SK-N-SH (cell line): ENCODE measurements around the gene CTF1. TPM values are rescaled to one million over a fixed set of nuclear protein-coding genes. Genes with fewer than 3 reads are reported as not detected.

Experiments
- CTCF ChIA-PET: fragments of 300-600, 350-600 bp; formaldehyde crosslinking; extraction: SDS; loops from one replicate; lab custom pipeline; 2021; lab: Yijun Ruan, JAX
- POLR2A ChIA-PET: fragments of 350-600 bp; sonication (Branson Sonifier 250); formaldehyde crosslinking; extraction: SDS; loops from one replicate; lab custom pipeline; 2020; ENCODE audit warnings: antibody characterized with exemption, inconsistent platforms; lab: Yijun Ruan, JAX
- DNase-seq: peaks from one replicate; pipeline ENCODE4 v3.0.0; 2012
- H2AFZ ChIP-seq: fragments of 200-600 bp; sonication (generic); 2 replicates; pipeline ENCODE4 v1.8.1; 2016; ENCODE audit warnings: antibody characterized with exemption, mild to moderate bottlenecking, low read depth
- H3F3A ChIP-seq: fragments of 200-600 bp; sonication (generic); replicated peaks from 2 replicates; pipeline ENCODE3; 2016; ENCODE audit warnings: antibody characterized with exemption, mild to moderate bottlenecking; ENCODE audit not compliant: insufficient read depth
- H3K27ac ChIP-seq, 2 experiments: fragments of 200-500 bp in 1 of 2; fragments of 200-600 bp in 1 of 2; sonication (Bioruptor generic) in 1 of 2; sonication (generic), shearing (Covaris generic) in 1 of 2; 2 replicates each; pipeline versions ENCODE4 v1.5.1 to v1.6.1; 2014 to 2016; ENCODE audit warnings: low read depth in 2 of 2, inconsistent platforms in 1 of 2, low read length in 1 of 2, mild to moderate bottlenecking in 1 of 2, mixed read lengths in 1 of 2
- H3K27me3 ChIP-seq: fragments of 200-600 bp; sonication (generic), shearing (Covaris generic); 2 replicates; pipeline ENCODE4 v1.6.1; 2016; ENCODE audit warnings: mixed run types; ENCODE audit not compliant: insufficient read depth
- H3K36me3 ChIP-seq, 2 experiments: fragments of 200-500 bp in 1 of 2; fragments of 200-600 bp in 1 of 2; sonication (Bioruptor generic) in 1 of 2; sonication (generic) in 1 of 2; replicated peaks in 1 of 2; 2 replicates each; pipeline versions ENCODE3 to v1.5.1; 2014 to 2016; ENCODE audit warnings: low read length in 1 of 2, mild to moderate bottlenecking in 1 of 2; ENCODE audit not compliant: insufficient read depth in 2 of 2, control insufficient read depth in 1 of 2
- H3K4me1 ChIP-seq, 2 experiments: fragments of 200-500 bp in 1 of 2; fragments of 200-600 bp in 1 of 2; sonication (Bioruptor generic) in 1 of 2; sonication (generic), shearing (Covaris generic) in 1 of 2; 2 replicates each; pipeline versions ENCODE4 v1.5.1 to v1.6.1; 2014 to 2016; ENCODE audit warnings: low read depth in 1 of 2, low read length in 1 of 2, mixed run types in 1 of 2; ENCODE audit not compliant: insufficient read depth in 2 of 2, control insufficient read depth in 1 of 2
- H3K4me2 ChIP-seq: fragments of 200-600 bp; sonication (generic), shearing (Covaris generic); 2 replicates; pipeline ENCODE4 v1.6.1; 2017; ENCODE audit warnings: mixed run types
- H3K4me3 ChIP-seq, 2 experiments: fragments of 200-500 bp in 1 of 2; fragments of 200-600 bp in 1 of 2; sonication (Bioruptor generic) in 1 of 2; sonication (generic), shearing (Covaris generic) in 1 of 2; 2 replicates each; pipeline versions ENCODE4 v1.5.1 to v1.8.1; 2014 to 2016; ENCODE audit warnings: low read depth in 2 of 2, inconsistent platforms in 1 of 2, low read length in 1 of 2, mild to moderate bottlenecking in 1 of 2, mixed read lengths in 1 of 2, moderate library complexity in 1 of 2
- H3K79me2 ChIP-seq: fragments of 200-600 bp; sonication (generic); 2 replicates; pipeline ENCODE4 v1.8.1; 2017; ENCODE audit warnings: mild to moderate bottlenecking; ENCODE audit not compliant: insufficient read depth
- H3K9ac ChIP-seq: fragments of 200-600 bp; sonication (generic); 2 replicates; pipeline ENCODE4 v1.6.1; 2017; ENCODE audit warnings: mixed run types
- H3K9me2 ChIP-seq: fragments of 200-600 bp; sonication (generic); 2 replicates; pipeline ENCODE4 v1.6.1; 2017; ENCODE audit warnings: mixed run types
- H3K9me3 ChIP-seq: fragments of 200-600 bp; sonication (generic); 2 replicates; pipeline ENCODE4 v1.6.1; 2017; ENCODE audit warnings: mixed run types, mild to moderate bottlenecking, moderate library complexity
- H4K20me1 ChIP-seq: fragments of 200-600 bp; sonication (generic); 2 replicates; pipeline ENCODE4 v1.6.1; 2017; ENCODE audit warnings: mild to moderate bottlenecking, mixed run types; ENCODE audit not compliant: insufficient read depth
- EZH2phosphoT487 ChIP-seq: fragments of 200-600 bp; sonication (generic); IDR thresholded peaks from 2 replicates; pipeline ENCODE4 v1.6.1; 2017; ENCODE audit warnings: low read depth, mixed run types, mild to moderate bottlenecking, antibody characterized with exemption, moderate library complexity, borderline replicate concordance
- FOSL2 ChIP-seq: IDR thresholded peaks from 2 replicates; pipeline ENCODE4 v1.4.0; 2012; ENCODE audit warnings: low read depth, mild to moderate bottlenecking, moderate library complexity, borderline replicate concordance
- FOXJ3 ChIP-seq: sonication (generic); formaldehyde crosslinking; IDR thresholded peaks from 2 replicates; pipeline ENCODE4 v1.5.1; 2020; ENCODE audit warnings: mild to moderate bottlenecking, missing genetic modification reagents
- FOXM1 ChIP-seq: IDR thresholded peaks from 2 replicates; pipeline ENCODE4 v1.4.0; 2012; ENCODE audit warnings: low read depth, mild to moderate bottlenecking
- IRF3 ChIP-seq: fragments of 150-350 bp; IDR thresholded peaks from 2 replicates; pipeline ENCODE4 v1.6.1; 2016; ENCODE audit warnings: mild to moderate bottlenecking, low read depth, low read length
- JUND ChIP-seq: IDR thresholded peaks from 2 replicates; pipeline ENCODE4 v1.4.0; 2012
- MXI1 ChIP-seq: IDR thresholded peaks from 2 replicates; pipeline ENCODE4 v1.6.1; 2012; ENCODE audit warnings: mild to moderate bottlenecking, low read depth, low read length, improper control_type of control experiment
- NRF1 ChIP-seq: IDR thresholded peaks from 2 replicates; pipeline ENCODE4 v1.6.1; 2012; ENCODE audit warnings: low read depth, mild to moderate bottlenecking, low read length
- RAD21 ChIP-seq: IDR thresholded peaks from 2 replicates; pipeline ENCODE4 v1.6.1; 2012; ENCODE audit warnings: mild to moderate bottlenecking, low read length
- RCOR1 ChIP-seq: fragments of 150-350 bp; IDR thresholded peaks from 2 replicates; pipeline ENCODE4 v1.6.1; 2017; ENCODE audit warnings: antibody characterized with exemption, low read length
- RFX5 ChIP-seq: IDR thresholded peaks from 2 replicates; pipeline ENCODE4 v1.6.1; 2012; ENCODE audit warnings: mild to moderate bottlenecking, improper control_type of control experiment, low read length
- RXRA ChIP-seq: IDR thresholded peaks from 2 replicates; pipeline ENCODE4 v1.4.0; 2012; ENCODE audit warnings: low read depth, mild to moderate bottlenecking, borderline replicate concordance
- SIN3A ChIP-seq: IDR thresholded peaks from 2 replicates; pipeline ENCODE4 v1.6.1; 2012; ENCODE audit warnings: low read depth, mild to moderate bottlenecking, low read length, moderate library complexity, borderline replicate concordance
- TEAD4 ChIP-seq: IDR thresholded peaks from 2 replicates; pipeline ENCODE4 v1.4.0; 2012; ENCODE audit warnings: mild to moderate bottlenecking, borderline replicate concordance; ENCODE audit not compliant: insufficient read depth
- YY1 ChIP-seq: IDR thresholded peaks from 2 replicates; pipeline ENCODE4 v1.4.0; 2012; ENCODE audit warnings: low read depth, mild to moderate bottlenecking
- WGBS: methylation state at CpG from one replicate; pipeline ENCODE4 v1.1.6; 2017; ENCODE audit warnings: low lambda C conversion rate; 5-methylcytosine and 5-hydroxymethylcytosine counted together
- polyA plus RNA-seq, 3 experiments: library from polyadenylated mRNA; depleted of rRNA; stranded (reverse); fragments of >200 nt; gene quantifications; 2 replicates each; pipeline ENCODE4 v1.2.3, GENCODE V29; 2012
- TF ChIP-seq, protein P1 (sequence below): IDR thresholded peaks from 2 replicates; pipeline ENCODE4 v1.4.0; 2012; ENCODE audit warnings: low read depth, borderline replicate concordance
- TF ChIP-seq, protein P2 (sequence below): IDR thresholded peaks from 2 replicates; pipeline ENCODE4 v1.4.0; 2012; ENCODE audit warnings: low read depth
- TF ChIP-seq, protein P3 (sequence below): fragments of 200-600 bp; sonication (generic); IDR thresholded peaks from 2 replicates; pipeline ENCODE4 v1.6.1; 2017; ENCODE audit warnings: antibody characterized with exemption, mild to moderate bottlenecking, moderate library complexity
- TF ChIP-seq, protein P4 (sequence below): IDR thresholded peaks from 2 replicates; pipeline ENCODE4; 2012

CTF1 gene
- polyA plus RNA-seq, 1 of the 3 experiments (the other 2 are of a cell fraction), result 45.7 TPM

DNA sequence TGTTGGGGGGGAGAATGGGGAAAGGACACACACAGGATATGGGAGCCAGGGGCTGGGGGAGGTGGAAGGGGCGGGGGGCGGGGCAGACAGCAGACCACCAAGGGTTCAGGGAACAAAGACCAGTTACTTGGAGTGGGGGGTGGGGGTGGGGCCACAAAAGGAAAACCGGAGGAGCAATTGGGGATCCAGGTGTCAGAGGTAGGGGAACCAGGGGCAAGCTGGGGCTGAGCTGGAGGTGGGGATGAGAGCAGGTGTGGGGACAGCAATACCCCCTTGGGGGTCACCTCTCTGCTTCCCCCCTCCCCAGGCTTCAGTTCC is 51.1 kb downstream of the CTF1 start:
- Histone ChIP-seq H3K9ac (no peak overlapping the region), H3K4me3 (no peak overlapping the region), H3F3A (peaks cover 37% of the 10 kb centered on the region), H3K36me3 (peaks cover 11 to 28% of the 10 kb centered on the region in 2 experiments), H3K9me3 (no peaks in the 10 kb centered on the region), H3K27me3 (no peaks in the 10 kb centered on the region), H3K79me2 (peaks cover 12% of the 10 kb centered on the region; the same call in 1 of the 2 replicates), H3K4me2 (no peak overlapping the region), H3K9me2 (no peaks in the 10 kb centered on the region), H2AFZ (no peak overlapping the region), H4K20me1 (no peaks in the 10 kb centered on the region), H3K4me1 (peaks cover 0 to 20% of the 10 kb centered on the region in 2 experiments; a peak in 1 of 4 replicates), H3K27ac (peak overlapping the region in 1 of 2 experiments; percentile 86; a peak in 2 of 4 replicates)
- ChIA-PET CTCF (interaction anchor here (1.0 to 1.4 kb wide), 3 partner anchors 12 to 133 kb away, joined by 3 to 4 read pairs (median 4); no protein-coding TSS in a partner anchor), POLR2A (interaction anchor here (1.1 kb wide), 1 partner anchor 10 kb away, joined by 3 read pairs; the partner anchor contains the start of gene SETD1A)
- WGBS, result 88% methylated on average over 3 of the region's 3 CpGs
- no peak for TF ChIP-seq MXI1
- TF ChIP-seq TEAD4, result no peak
- TF ChIP-seq, protein P1, sequence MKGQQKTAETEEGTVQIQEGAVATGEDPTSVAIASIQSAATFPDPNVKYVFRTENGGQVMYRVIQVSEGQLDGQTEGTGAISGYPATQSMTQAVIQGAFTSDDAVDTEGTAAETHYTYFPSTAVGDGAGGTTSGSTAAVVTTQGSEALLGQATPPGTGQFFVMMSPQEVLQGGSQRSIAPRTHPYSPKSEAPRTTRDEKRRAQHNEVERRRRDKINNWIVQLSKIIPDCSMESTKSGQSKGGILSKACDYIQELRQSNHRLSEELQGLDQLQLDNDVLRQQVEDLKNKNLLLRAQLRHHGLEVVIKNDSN, result no peak
- no peak for TF ChIP-seq FOXJ3 (CRISPR knock-in tag)
- TF ChIP-seq NRF1, result no peak
- TF ChIP-seq FOSL2, result no peak
- no peak for TF ChIP-seq RXRA
- TF ChIP-seq RCOR1, result no peak
- TF ChIP-seq, protein P2, sequence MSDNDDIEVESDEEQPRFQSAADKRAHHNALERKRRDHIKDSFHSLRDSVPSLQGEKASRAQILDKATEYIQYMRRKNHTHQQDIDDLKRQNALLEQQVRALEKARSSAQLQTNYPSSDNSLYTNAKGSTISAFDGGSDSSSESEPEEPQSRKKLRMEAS, result no peak
- no peak for TF ChIP-seq JUND
- no peak for TF ChIP-seq RAD21
- TF ChIP-seq EZH2phosphoT487, result no peak
- TF ChIP-seq SIN3A, result no peak
- no peak for DNase-seq

DNA sequence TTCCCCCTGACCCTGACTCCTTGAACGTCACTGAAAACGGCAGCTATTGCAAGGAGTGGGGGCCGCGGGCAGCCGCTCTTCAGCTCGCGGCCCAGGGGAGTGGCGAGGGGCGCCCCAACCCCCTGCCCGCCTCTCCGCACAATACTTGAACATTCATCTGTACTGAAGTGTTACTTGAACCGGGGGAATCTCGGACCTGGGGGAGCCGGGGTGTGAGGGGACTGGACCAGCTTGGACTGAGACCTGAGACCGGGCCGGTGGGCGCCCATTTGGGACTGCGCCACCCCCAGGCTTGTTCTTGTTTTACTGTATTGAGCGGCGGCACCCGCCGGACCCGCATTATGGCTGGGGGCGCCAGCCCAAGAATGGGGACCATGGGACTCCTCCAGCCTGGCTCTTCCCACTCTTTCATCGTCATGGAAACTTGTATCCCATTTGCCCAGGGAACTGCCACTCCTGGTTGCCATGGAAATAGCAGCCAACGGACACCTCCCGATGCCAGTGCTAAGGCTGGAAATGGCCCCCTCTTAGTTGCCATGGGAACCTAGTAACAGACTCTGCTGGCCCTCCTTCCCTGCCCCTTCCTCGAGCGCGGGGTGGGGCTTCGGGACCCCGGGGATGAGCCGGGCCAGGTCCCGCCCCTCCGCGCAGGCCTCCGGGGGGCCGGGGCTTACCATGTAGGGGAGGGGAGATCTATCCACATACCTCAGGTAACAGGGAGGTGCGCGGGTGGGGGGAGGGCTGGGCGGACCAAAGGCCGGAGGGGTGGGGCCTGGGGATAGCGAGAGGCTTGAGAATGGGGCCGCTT is 51.6 kb downstream of the CTF1 start:
- peaks cover 42% of the 10 kb centered on the region for H3F3A ChIP-seq
- peaks cover 12% of the 10 kb centered on the region; the same call in 1 of the 2 replicates for H3K79me2 ChIP-seq
- no peaks in the 10 kb centered on the region for H3K27me3 ChIP-seq
- POLR2A ChIA-PET, result interaction anchor here (1.1 kb wide), 1 partner anchor 9 kb away, joined by 3 read pairs; the partner anchor contains the start of gene SETD1A
- peak overlapping the region; percentile 86 for H3K9ac ChIP-seq
- no peaks in the 10 kb centered on the region for H4K20me1 ChIP-seq
- H3K4me2 ChIP-seq, result peak overlapping the region; percentile 97
- H3K9me3 ChIP-seq, result no peaks in the 10 kb centered on the region
- H3K27ac ChIP-seq, result peak overlapping the region; percentile 86 to 91
- CTCF ChIA-PET, result interaction anchor here (1.0 to 1.4 kb wide), 3 partner anchors 12 to 133 kb away, joined by 3 to 4 read pairs (median 4); no protein-coding TSS in a partner anchor
- no peaks in the 10 kb centered on the region for H3K9me2 ChIP-seq
- TF ChIP-seq FOXJ3 (CRISPR knock-in tag) (no peak), NRF1 (0 out of 2 replicates have a peak, but pooled peaks have one; percentile 39), YY1 (no peak), IRF3 (0 out of 2 replicates have a peak, but pooled peaks have one; percentile 33), FOXM1 (no peak), RFX5 (no peak; the same call in 1 of the 2 replicates), SIN3A (0 out of 2 replicates have a peak, but pooled peaks have one; percentile 36), MXI1 (peak; percentile 96)
- TF ChIP-seq, protein P3, sequence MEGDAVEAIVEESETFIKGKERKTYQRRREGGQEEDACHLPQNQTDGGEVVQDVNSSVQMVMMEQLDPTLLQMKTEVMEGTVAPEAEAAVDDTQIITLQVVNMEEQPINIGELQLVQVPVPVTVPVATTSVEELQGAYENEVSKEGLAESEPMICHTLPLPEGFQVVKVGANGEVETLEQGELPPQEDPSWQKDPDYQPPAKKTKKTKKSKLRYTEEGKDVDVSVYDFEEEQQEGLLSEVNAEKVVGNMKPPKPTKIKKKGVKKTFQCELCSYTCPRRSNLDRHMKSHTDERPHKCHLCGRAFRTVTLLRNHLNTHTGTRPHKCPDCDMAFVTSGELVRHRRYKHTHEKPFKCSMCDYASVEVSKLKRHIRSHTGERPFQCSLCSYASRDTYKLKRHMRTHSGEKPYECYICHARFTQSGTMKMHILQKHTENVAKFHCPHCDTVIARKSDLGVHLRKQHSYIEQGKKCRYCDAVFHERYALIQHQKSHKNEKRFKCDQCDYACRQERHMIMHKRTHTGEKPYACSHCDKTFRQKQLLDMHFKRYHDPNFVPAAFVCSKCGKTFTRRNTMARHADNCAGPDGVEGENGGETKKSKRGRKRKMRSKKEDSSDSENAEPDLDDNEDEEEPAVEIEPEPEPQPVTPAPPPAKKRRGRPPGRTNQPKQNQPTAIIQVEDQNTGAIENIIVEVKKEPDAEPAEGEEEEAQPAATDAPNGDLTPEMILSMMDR, result no peak
- TF ChIP-seq, protein P4, sequence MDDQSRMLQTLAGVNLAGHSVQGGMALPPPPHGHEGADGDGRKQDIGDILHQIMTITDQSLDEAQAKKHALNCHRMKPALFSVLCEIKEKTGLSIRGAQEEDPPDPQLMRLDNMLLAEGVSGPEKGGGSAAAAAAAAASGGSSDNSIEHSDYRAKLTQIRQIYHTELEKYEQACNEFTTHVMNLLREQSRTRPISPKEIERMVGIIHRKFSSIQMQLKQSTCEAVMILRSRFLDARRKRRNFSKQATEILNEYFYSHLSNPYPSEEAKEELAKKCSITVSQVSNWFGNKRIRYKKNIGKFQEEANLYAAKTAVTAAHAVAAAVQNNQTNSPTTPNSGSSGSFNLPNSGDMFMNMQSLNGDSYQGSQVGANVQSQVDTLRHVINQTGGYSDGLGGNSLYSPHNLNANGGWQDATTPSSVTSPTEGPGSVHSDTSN, result peak; percentile 99
- DNase-seq, result peak; percentile 95
- H3K4me3 ChIP-seq, result peak overlapping the region; percentile 80 to 93
- WGBS, result 26% methylated on average over 30 of the region's 44 CpGs
- peak overlapping the region; percentile 59; the same call in 1 of the 2 replicates for H2AFZ ChIP-seq
- H3K36me3 ChIP-seq, result peaks cover 8 to 22% of the 10 kb centered on the region in 2 experiments
- H3K4me1 ChIP-seq, result peaks cover 0 to 20% of the 10 kb centered on the region in 2 experiments; a peak in 1 of 4 replicates
